Jurkat, Clone E6-1 (cell line): Measurements from ENCODE around the gene GSTA5.
"Not testable (repeated sequence)": the region's sequence is repeated elsewhere in the genome, so short reads cannot be mapped to it uniquely, and the experiment has no call there.

ENCODE experiments used
- DNase-seq: peaks from one replicate; pipeline ENCODE4 v3.0.0-alpha.2; 2011; ENCODE audit warnings: low read depth, low spot score
- H3K4me3 ChIP-seq: 2 replicates; pipeline ENCODE4 v1.5.1; 2011; ENCODE audit warnings: mild to moderate bottlenecking, low read length, control low read depth, moderate library complexity

The GSTA5 gene

DNA sequence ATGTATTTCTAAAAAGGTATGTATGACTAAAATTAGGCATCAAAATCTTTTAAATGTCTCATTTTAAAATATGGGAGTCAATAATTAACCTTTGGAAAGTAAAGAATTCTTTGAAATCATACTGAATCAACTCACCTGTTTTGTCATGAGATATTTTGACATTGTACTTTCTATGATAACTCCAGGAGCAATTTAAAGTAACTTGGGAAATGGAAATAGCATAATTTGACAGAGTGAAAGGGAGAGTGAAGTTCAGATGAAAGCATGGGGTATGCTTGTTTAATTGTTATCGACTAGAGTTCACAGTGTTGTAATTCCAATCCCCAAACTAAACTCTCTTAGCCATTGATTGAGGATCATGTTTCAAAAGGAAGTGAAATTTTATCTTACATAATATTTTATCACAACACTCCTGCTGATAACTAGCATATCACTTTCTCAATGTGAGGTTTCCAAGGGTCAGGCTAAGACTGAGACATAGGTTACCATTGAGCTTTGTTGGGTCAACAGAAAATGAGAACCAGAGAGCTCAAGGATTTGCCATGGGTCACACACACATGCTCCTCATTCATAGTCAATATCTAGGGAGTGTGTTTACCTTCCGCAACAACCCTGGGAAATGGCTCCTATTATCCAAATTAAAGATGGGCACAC, 39.3 kb downstream of the GSTA5 start:
- no peak for DNase-seq
- no peak overlapping the region for H3K4me3 ChIP-seq

DNA sequence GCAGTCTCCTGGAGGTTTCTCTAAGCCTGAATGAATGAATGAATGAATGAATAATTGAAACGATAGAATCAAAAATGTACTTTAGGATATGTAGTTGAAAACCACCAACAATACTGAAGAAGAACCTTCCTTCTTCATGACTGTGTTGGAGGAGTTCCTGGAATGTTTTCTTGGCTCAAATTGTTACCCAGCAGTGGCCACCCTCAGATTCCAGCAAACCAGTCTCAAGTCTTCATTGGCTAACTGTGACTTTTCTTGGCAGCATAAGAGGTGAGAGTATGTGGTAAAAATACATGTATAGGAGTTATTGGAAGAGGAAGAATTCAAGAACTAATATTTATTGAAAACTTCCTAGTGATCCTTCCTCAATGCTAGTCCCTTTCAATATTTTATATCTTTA, 41.3 kb downstream of the GSTA5 start:
- not testable (repeated sequence) for H3K4me3 ChIP-seq, DNase-seq

DNA sequence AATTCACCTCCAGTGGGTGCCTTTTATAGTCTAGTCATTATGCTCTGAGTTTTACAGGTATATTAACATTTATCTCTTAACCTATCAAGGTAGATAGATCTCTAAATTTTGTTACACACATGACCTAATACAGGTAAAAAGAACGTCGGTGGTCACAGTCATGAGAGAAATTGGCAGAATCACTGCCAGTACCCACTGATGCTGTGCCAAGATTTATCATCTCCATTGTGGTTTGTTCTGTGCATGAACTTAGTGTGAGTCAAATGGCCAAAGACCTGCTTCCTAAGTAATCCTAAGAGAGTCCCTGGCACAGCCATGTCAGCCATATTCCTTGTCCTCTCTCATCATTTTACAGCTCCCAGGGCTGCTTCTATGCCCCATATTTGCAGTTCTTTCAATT, 46.2 kb downstream of the GSTA5 start:
- H3K4me3 ChIP-seq, DNase-seq: not testable (repeated sequence)

DNA sequence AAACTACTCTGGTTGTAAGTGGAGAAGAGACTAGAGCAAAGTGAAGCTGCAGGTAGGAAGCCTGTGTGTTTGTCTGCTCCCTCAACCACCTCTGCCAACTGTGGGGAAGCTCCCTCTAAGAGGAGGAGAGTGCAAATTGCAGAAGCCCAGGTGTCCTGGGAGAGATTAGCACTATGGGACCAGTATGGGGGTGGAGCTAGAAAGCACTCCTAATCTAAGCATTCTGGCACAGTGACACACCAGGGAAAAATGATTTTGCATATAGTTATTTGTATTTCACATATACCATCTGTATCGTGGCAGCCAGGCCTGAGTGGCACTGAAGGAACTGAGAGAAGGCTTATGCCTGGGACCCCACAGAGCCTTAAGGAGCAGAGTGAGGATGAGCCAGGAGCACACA, 49.8 kb downstream of the GSTA5 start:
- DNase-seq, result no peak

DNA sequence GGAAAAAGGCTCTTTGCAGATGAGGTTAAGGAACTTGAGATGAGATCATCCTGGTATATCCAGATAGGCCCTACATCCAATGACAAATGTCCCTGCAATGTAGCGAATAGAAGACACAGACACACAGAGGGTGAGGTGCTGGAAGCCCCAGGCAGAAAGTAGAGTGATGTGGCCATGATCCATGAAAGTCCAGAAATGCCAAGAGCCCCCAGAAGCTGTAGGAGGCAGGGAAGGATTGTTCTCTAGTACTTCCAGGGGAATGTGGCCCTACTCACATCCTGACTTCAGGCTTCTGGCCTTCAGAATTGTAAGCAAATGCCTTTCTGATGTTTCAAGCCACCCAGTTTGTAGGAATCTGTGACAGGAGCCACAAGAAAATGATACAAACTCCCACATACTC, 51.0 kb downstream of the GSTA5 start:
- not testable (repeated sequence) for DNase-seq, H3K4me3 ChIP-seq

More for the DNA sequence above, 49.8 kb downstream of the GSTA5 start:
- no peak overlapping the region for H3K4me3 ChIP-seq

DNA sequence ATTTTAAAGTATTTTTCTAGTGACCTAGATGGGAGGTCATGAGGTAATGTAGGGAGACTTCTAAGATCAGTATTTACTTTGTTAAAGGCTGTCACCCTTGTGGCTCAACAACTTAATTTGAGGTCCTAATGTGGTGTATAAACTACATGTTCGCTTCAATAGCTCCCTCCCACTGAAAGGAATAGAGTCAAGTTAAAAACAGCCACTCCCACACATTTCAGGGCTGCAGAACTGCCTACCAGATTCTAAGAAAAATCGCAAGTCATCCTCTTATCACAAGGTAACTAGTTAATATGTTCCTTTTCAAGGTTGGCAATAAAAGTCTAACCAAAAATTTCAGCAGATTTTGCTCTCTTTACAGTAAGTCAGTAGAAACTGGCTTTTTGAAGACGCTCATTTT, 52.1 kb downstream of the GSTA5 start:
- no peak for DNase-seq
- H3K4me3 ChIP-seq, result no peak overlapping the region

DNA sequence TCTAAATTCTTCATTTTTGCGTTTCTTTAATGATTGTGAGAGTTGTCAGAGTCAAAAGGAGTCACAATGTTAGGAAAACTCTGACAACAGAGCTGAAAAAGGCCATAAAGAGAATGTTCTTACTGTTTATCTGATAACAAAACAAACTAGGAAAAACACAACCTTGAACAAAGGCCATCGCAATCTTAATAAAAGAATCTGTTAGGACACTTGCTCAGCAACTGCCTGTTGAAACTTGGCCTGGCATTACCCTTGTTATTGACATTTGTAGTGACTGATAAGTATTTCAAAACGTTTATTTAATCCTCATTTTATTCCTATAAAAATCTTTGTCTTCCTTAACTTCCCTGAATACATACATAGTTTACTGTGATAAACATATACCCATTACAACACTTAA, 52.7 kb downstream of the GSTA5 start:
- no peak for DNase-seq

DNA sequence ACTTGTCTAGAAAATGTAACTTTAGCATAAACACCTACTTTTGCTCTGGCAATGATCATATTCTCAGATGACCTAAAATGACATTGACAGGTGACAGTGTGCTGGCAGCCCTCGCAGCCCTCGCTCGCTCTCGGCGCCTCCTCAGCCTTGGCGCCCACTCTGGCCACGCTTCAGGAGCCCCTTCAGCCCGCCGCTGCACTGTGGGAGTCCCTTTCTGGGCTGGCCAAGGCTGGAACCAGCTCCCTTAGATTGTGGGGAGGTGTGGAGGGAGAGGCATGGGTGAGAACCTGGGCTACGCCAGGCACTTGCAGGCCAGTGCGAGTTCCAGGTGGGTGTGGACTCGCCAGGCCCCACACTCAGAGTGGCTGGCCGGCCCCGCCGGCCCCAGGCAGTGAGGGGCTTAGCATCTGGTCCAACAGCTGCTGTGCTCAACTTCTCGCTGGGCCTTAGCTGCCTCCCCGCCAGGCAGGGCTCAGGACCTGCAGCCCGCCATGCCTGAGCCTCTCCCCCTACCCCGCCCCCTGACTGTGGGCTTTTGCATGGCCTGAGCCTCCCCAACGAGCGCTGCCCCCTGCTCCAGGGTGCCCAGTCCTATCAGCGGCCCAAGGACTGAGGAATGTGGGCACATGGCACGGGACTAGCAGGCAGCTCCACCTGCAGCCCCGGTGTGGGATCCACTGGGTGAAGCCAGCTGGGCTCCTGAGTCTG, 54.2 kb downstream of the GSTA5 start:
- H3K4me3 ChIP-seq, result no peak overlapping the region
- no peak for DNase-seq

More for the DNA sequence above, 52.7 kb downstream of the GSTA5 start:
- H3K4me3 ChIP-seq, result no peak overlapping the region

DNA sequence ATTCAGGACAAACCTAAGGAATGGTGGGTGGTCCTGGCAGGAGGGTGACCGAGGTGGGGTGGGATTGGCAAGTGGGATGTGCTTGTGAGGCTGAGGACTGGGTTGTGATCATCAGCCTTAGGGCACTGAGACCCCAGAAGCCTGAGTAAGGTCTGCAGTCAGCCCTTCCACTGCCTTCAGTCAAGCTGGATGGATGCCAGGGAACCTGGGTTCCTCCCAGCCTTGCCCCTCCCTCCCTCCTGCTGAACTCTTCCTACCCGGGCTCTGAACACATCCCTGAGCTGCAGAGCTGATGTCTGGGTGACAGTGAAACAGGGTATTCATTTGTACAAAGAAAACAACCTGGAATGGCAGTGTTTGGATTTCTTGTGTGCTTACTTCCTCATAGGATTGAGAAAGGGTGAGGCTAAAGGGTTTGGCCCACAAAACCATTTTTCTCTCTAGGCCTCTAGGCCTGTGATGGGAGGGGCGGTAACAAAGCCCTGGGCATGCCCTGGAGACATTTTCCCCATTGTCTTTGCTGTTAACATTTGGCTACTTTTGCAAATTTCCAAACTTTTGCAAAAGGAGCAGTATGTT, 57.8 kb downstream of the GSTA5 start:
- DNase-seq, H3K4me3 ChIP-seq: not testable (repeated sequence)

DNA sequence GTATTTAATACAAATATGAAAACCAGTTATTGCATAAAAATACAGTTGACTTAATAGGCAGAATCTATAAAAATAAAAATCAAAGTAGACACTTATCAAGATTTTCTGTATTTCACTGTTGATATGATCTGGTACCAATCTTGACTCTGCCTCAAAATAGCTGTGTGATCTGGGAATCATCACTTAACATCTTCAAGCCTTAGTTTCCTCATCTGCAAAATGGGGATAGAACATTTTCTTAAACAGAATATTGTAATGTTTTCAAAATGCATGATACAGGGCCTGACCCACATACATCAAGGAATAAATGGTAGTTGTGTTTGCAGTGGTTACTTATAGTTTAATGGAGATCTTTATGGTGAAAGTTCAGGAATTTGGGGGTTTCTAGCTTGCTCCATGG, 58.4 kb downstream of the GSTA5 start:
- not testable (repeated sequence) for DNase-seq, H3K4me3 ChIP-seq
